Liver (tissue), 9 donors: ENCODE measurements around the gene DKC1. TPM values are rescaled to one million over a fixed set of nuclear protein-coding genes. Genes with fewer than 3 reads are reported as not detected.

Experiments
- DNase-seq: peaks from one replicate; pipeline ENCODE4 v3.0.0-alpha.2; 2017; ENCODE audit warnings: low spot score
- H3K27ac ChIP-seq, 2 donors: one replicate each; pipeline ENCODE4 v1.7.0; 2013; ENCODE audit warnings: inconsistent platforms in 2 of 2, low read length in 2 of 2, control low read depth in 1 of 2, low read depth in 1 of 2, mild to moderate bottlenecking in 1 of 2
- H3K27me3 ChIP-seq, 4 donors: one replicate each; pipeline versions ENCODE4 v1.6.1 to v1.7.0; 2013; ENCODE audit warnings: low read length in 3 of 4, inconsistent platforms in 1 of 4, mild to moderate bottlenecking in 1 of 4, moderate library complexity in 1 of 4; ENCODE audit not compliant: control insufficient read depth in 4 of 4, insufficient read depth in 4 of 4
- H3K36me3 ChIP-seq, 4 donors: one replicate each; pipeline versions ENCODE4 v1.6.1 to v1.7.0; 2013; ENCODE audit warnings: low read length in 3 of 4, mild to moderate bottlenecking in 3 of 4, low read depth in 1 of 4, moderate library complexity in 1 of 4; ENCODE audit not compliant: control insufficient read depth in 4 of 4, insufficient read depth in 3 of 4
- H3K4me1 ChIP-seq, 4 donors: one replicate each; pipeline versions ENCODE4 v1.6.1 to v1.7.0; 2013; ENCODE audit warnings: low read length in 3 of 4, mild to moderate bottlenecking in 3 of 4, moderate library complexity in 1 of 4; ENCODE audit not compliant: control insufficient read depth in 4 of 4, insufficient read depth in 4 of 4
- H3K4me3 ChIP-seq, 3 donors: one replicate each; pipeline versions ENCODE4 v1.6.1 to v1.7.0; 2013; ENCODE audit warnings: low read length in 3 of 3, control low read depth in 1 of 3, low read depth in 1 of 3, mild to moderate bottlenecking in 1 of 3
- H3K9ac ChIP-seq, 2 donors: one replicate each; pipeline ENCODE4 v1.7.0; 2013; ENCODE audit warnings: low read length in 2 of 2, mild to moderate bottlenecking in 2 of 2, moderate library complexity in 2 of 2, control low read depth in 1 of 2, low read depth in 1 of 2
- H3K9me3 ChIP-seq, 4 donors: one replicate each; pipeline versions ENCODE4 v1.6.1 to v1.7.0; 2013; ENCODE audit warnings: low read length in 3 of 4; ENCODE audit not compliant: control insufficient read depth in 4 of 4
- ATF3 ChIP-seq: IDR thresholded peaks from 2 replicates; pipeline ENCODE4 v1.6.1; 2016; ENCODE audit warnings: antibody characterized with exemption
- CTCF ChIP-seq: fragments of 150-350 bp; IDR thresholded peaks from 2 replicates; pipeline ENCODE4 v1.5.1; 2017; ENCODE audit warnings: improper control_type of control experiment, low read depth, low read length; ENCODE audit not compliant: missing input control
- EGR1 ChIP-seq, 2 donors: IDR thresholded peaks; 2 replicates each; pipeline ENCODE4 v1.6.1; 2016 to 2018; ENCODE audit warnings: antibody characterized with exemption in 2 of 2, low read depth in 2 of 2
- FOXA1 ChIP-seq: IDR thresholded peaks from 2 replicates; pipeline ENCODE4 v1.6.1; 2016; ENCODE audit warnings: antibody characterized with exemption
- FOXA2 ChIP-seq: IDR thresholded peaks from 2 replicates; pipeline ENCODE4 v1.6.1; 2016; ENCODE audit warnings: antibody characterized with exemption
- GABPA ChIP-seq, 2 donors: IDR thresholded peaks in 1 of 2; conservative IDR thresholded peaks in 1 of 2; 2 replicates each; pipeline ENCODE4 v1.6.1; 2016; ENCODE audit warnings: antibody characterized with exemption in 2 of 2, mild to moderate bottlenecking in 1 of 2, moderate library complexity in 1 of 2
- HNF4A ChIP-seq, 2 donors: conservative IDR thresholded peaks; 2 replicates each; pipeline ENCODE4 v1.6.1; 2016; ENCODE audit warnings: antibody characterized with exemption in 2 of 2, mild to moderate bottlenecking in 2 of 2
- HNF4G ChIP-seq: IDR thresholded peaks from 2 replicates; pipeline ENCODE4 v1.6.1; 2016; ENCODE audit warnings: antibody characterized with exemption
- JUND ChIP-seq, 2 donors: IDR thresholded peaks; 2 replicates each; pipeline ENCODE4 v1.6.1; 2016; ENCODE audit warnings: antibody characterized with exemption in 2 of 2
- MAX ChIP-seq: IDR thresholded peaks from 2 replicates; pipeline ENCODE4 v1.6.1; 2016; ENCODE audit warnings: antibody characterized with exemption
- NR2F2 ChIP-seq: IDR thresholded peaks from 2 replicates; pipeline ENCODE4 v1.6.1; 2016; ENCODE audit warnings: antibody characterized with exemption
- RAD21 ChIP-seq, 2 donors: IDR thresholded peaks; 2 replicates each; pipeline ENCODE4 v1.6.1; 2016; ENCODE audit warnings: antibody characterized with exemption in 2 of 2, mild to moderate bottlenecking in 2 of 2
- REST ChIP-seq: IDR thresholded peaks from 2 replicates; pipeline ENCODE4 v1.6.1; 2016; ENCODE audit warnings: antibody characterized with exemption, mild to moderate bottlenecking
- RXRA ChIP-seq, 2 donors: IDR thresholded peaks; 2 replicates each; pipeline ENCODE4 v1.6.1; 2017 to 2018; ENCODE audit warnings: antibody characterized with exemption in 2 of 2, mild to moderate bottlenecking in 1 of 2
- SP1 ChIP-seq: IDR thresholded peaks from 2 replicates; pipeline ENCODE4 v1.6.1; 2018; ENCODE audit warnings: antibody characterized with exemption, mild to moderate bottlenecking
- TAF1 ChIP-seq: conservative IDR thresholded peaks from 2 replicates; pipeline ENCODE4 v1.6.1; 2016; ENCODE audit warnings: antibody characterized with exemption, mild to moderate bottlenecking
- YY1 ChIP-seq: IDR thresholded peaks from 2 replicates; pipeline ENCODE4 v1.6.1; 2016; ENCODE audit warnings: antibody characterized with exemption, mild to moderate bottlenecking
- ZBTB33 ChIP-seq: IDR thresholded peaks from 2 replicates; pipeline ENCODE4 v1.6.1; 2016; ENCODE audit warnings: antibody characterized with exemption
- WGBS: extraction: QIAGEN DNeasy Blood & Tissue Kit; methylation state at CpG from one replicate; pipeline ENCODE4 v1.1.7; 2013; 5-methylcytosine and 5-hydroxymethylcytosine counted together
- polyA plus RNA-seq, 2 donors: library from polyadenylated mRNA; stranded (reverse) in 1 of 2; unstranded in 1 of 2; fragments of 200-250 nt in 1 of 2; fragments of >200 nt in 1 of 2; fragmentation: Nextera tagmentation in 1 of 2; extraction: Ambion mirVana in 1 of 2; gene quantifications; one replicate each; pipeline versions ENCODE4 v1.2.1 to v1.2.3, GENCODE V29; 2013 to 2015
- total RNA-seq, 2 donors: library from RNA; depleted of rRNA; stranded (reverse); fragments of >200 nt; gene quantifications; one replicate each; pipeline ENCODE4 v1.2.3, GENCODE V29; 2014
- donor health status: healthy.
- donor health status: healthy.
- donor health status: healthy.
- donor health status: healthy.
- donor health status: healthy.

The DKC1 gene
- total and polyA plus RNA-seq, 4 donors = 14.0 to 21.9 (median 16.5) TPM

- Histone ChIP-seq H3K9ac (peak overlapping the region; percentile 33 to 47), H3K9me3 (no peaks in the 10 kb centered on the region), H3K4me1 (peaks cover 0 to 11% (median 5%) of the 10 kb centered on the region in 4 donors), H3K36me3 (peaks cover 3 to 14% (median 13%) of the 10 kb centered on the region in 4 donors), H3K27me3 (no peaks in the 10 kb centered on the region), H3K4me3 (peak overlapping the region; percentile 50 to 62 (median 54)), H3K27ac (peak overlapping the region; percentile 64 to 75)
- WGBS = 3% methylated on average over 11 of the region's 11 CpGs
- DNase-seq = no peak
- peak; percentile 8 for TF ChIP-seq MAX
- TF ChIP-seq NR2F2 = no peak
- TF ChIP-seq RXRA (IDR thresholded peaks at IDR 0.05) = peak in 1 of 2 donors; percentile 20
Measured at GRCh38 chrX:154761977-154762536, 607 bp upstream of the DKC1 start.

GRCh38 chrX:154774622-154775021, 12.0 kb downstream of the DKC1 start:
- Histone ChIP-seq H3K27me3 (no peaks in the 10 kb centered on the region), H3K9me3 (no peaks in the 10 kb centered on the region), H3K4me1 (no peaks in the 10 kb centered on the region), H3K36me3 (peaks cover 2 to 51% (median 24%) of the 10 kb centered on the region in 4 donors), H3K27ac (no peak overlapping the region), H3K9ac (no peak overlapping the region), H3K4me3 (no peak overlapping the region)
- no peak for TF ChIP-seq RAD21 (IDR thresholded peaks at IDR 0.05)
- TF ChIP-seq SP1 = no peak
- no peak for TF ChIP-seq NR2F2
- TF ChIP-seq JUND (IDR thresholded peaks at IDR 0.05) = no peak
- TF ChIP-seq MAX = no peak
- no peak for TF ChIP-seq ZBTB33
- no peak for TF ChIP-seq EGR1 (IDR thresholded peaks at IDR 0.05; ENCODE audit: low read depth in 2 of 2)
- TF ChIP-seq FOXA1 = no peak
- no peak for TF ChIP-seq HNF4A (conservative IDR thresholded peaks at IDR 0.05)
- no peak for TF ChIP-seq ATF3
- TF ChIP-seq REST = no peak
- TF ChIP-seq YY1 = no peak
- TF ChIP-seq HNF4G = no peak
- TF ChIP-seq FOXA2 = no peak
- TF ChIP-seq TAF1 = no peak
- TF ChIP-seq GABPA (IDR thresholded peaks at IDR 0.05 in 1 of 2, conservative IDR thresholded peaks at IDR 0.05 in 1 of 2) = no peak
- no peak for TF ChIP-seq CTCF
- TF ChIP-seq RXRA (IDR thresholded peaks at IDR 0.05) = no peak
- DNase-seq = no peak
- WGBS = 95% methylated on average over 5 of the region's 5 CpGs
